Stomach (tissue), 4 donors: ENCODE results near the gene PIP5K1B.

Experiments
- EP300 ChIP-seq: sonication (generic); formaldehyde crosslinking; IDR thresholded peaks from one replicate; pipeline ENCODE4 v1.6.1; 2017; ENCODE audit warnings: antibody characterized with exemption
- POLR2A ChIP-seq, 4 donors: fragments of 450-650 bp; IDR thresholded peaks; one replicate each; pipeline ENCODE4 v1.6.1; 2016; ENCODE audit warnings: antibody characterized with exemption in 4 of 4, control low read depth in 2 of 4, mild to moderate bottlenecking in 1 of 4, moderate library complexity in 1 of 4
- POLR2AphosphoS5 ChIP-seq, 3 donors: sonication (generic); formaldehyde crosslinking; IDR thresholded peaks; one replicate each; pipeline ENCODE4 v1.6.1; 2016; ENCODE audit warnings: antibody characterized with exemption in 3 of 3
- TF ChIP-seq, protein P1 (sequence below), 7 experiments: fragments of 450-650 bp in 4 of 7; fragments of 200-600 bp in 3 of 7; sonication (generic) in 3 of 7; IDR thresholded peaks; one replicate each; pipeline ENCODE4 v1.5.1; 2016 to 2019; ENCODE audit warnings: antibody characterized with exemption in 7 of 7, control low read depth in 2 of 7, mild to moderate bottlenecking in 1 of 7

DNA sequence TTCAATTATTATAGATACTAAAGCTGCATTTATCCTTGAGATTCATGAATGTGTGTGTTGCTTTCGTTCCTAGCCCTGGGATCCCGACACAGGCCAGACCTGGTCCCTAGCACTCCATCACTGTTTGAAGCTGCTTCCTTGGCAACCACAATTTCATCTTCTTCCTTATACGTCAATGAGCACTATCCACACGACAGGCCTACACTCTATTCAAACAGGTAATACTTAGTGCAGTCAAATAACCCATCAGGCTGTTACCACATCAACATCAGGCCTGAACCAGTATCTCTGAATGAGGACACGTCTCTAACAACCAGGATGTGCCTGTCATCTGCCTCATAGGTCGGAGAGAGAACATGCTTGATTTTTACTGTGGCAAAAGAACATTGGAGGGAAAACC lies 235.5 kb downstream of the PIP5K1B start:
- TF ChIP-seq, protein P1, sequence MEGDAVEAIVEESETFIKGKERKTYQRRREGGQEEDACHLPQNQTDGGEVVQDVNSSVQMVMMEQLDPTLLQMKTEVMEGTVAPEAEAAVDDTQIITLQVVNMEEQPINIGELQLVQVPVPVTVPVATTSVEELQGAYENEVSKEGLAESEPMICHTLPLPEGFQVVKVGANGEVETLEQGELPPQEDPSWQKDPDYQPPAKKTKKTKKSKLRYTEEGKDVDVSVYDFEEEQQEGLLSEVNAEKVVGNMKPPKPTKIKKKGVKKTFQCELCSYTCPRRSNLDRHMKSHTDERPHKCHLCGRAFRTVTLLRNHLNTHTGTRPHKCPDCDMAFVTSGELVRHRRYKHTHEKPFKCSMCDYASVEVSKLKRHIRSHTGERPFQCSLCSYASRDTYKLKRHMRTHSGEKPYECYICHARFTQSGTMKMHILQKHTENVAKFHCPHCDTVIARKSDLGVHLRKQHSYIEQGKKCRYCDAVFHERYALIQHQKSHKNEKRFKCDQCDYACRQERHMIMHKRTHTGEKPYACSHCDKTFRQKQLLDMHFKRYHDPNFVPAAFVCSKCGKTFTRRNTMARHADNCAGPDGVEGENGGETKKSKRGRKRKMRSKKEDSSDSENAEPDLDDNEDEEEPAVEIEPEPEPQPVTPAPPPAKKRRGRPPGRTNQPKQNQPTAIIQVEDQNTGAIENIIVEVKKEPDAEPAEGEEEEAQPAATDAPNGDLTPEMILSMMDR (IDR thresholded peaks at IDR 0.05) = no peak
- no peak for TF ChIP-seq POLR2A (IDR thresholded peaks at IDR 0.05)
- TF ChIP-seq EP300 = no peak
- no peak for TF ChIP-seq POLR2AphosphoS5 (IDR thresholded peaks at IDR 0.05)
